Stimulated activated CD8-positive, alpha-beta memory T cell treated with anti-CD3 and anti-CD28 coated beads, Interleukin-7, amount 100 ng/mL, for 1 hour (primary cell): ENCODE results near the gene SLC49A3.

Source experiments
- DNase-seq, 2 donors: peaks; one replicate each; pipeline ENCODE4 v3.0.0-alpha.2; 2020; ENCODE audit warnings: low read depth in 2 of 2

SLC49A3 gene

DNA sequence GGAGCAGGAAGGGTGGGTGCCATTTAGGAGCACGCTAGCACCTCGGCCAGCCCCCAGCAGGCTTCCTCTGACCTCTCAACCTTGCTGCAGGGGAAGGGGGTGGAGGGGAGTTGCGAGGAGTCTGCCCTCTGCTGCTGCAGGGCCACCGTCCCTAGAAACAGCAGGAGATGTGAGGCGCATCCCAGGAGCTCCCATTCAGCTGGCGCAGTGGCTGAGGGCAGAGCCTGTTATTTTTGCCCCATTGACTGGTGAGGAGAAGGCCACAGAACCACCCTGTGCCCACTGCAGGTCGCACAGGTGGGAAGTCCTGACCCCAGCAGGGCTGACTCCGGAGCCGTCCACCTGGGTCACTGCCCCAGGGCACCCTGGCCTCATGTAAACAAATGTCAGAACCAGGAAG lies 55.5 kb downstream of the SLC49A3 start:
- DNase-seq, result no peak

GRCh38 chr4:632926-633325 lies 56.0 kb downstream of the SLC49A3 start:
- no peak for DNase-seq

DNA sequence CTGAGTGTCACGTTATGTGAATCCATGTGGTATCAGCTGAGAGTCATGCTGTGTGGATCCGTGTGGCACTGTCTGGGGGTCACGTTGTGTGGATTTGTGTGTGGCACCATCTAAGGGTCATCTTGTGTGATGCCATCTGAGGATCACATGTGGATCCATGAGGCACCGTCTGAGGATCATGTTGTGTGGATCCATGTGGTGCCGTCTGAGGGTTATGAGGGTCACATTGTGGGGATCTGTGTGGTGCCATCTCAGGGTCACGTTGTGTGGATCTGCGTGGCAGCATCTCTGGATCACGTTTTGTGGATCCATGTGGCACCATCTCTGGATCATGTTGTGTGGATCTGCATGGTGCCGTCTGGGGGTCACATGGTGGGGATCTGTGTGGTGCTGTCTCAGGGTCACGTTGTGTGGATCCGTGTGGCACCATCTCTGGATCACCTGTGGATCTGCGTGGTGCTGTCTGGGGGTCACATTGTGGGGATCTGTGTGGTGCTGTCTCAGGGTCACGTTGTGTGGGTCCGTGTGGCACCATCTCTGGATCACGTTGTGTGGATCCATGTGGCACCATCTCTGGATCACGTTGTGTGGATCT lies 56.7 kb downstream of the SLC49A3 start:
- DNase-seq, result no peak
